Endodermal cell (in vitro differentiated cells): Measurements from ENCODE around the gene SLC26A3. TPM values are rescaled to one million over a fixed set of nuclear protein-coding genes. Genes with fewer than 3 reads are reported as not detected.

Experiments used
- DNase-seq: peaks from one replicate; pipeline ENCODE4 v3.0.0-alpha.2; 2017
- H3K27ac ChIP-seq: 2 replicates; pipeline ENCODE4 v1.5.1; 2013; ENCODE audit warnings: mild to moderate bottlenecking, low read depth, low read length, moderate library complexity
- H3K27me3 ChIP-seq: 2 replicates; pipeline ENCODE4 v1.6.1; 2013; ENCODE audit warnings: mild to moderate bottlenecking, low read length, moderate library complexity; ENCODE audit not compliant: insufficient read depth, control insufficient read depth, poor library complexity, severe bottlenecking
- H3K36me3 ChIP-seq: 2 replicates; pipeline ENCODE4 v1.7.0; 2013; ENCODE audit warnings: mild to moderate bottlenecking, low read length, moderate library complexity; ENCODE audit not compliant: control insufficient read depth, insufficient read depth
- H3K4me1 ChIP-seq: one replicate; pipeline ENCODE4 v1.7.0; 2013; ENCODE audit warnings: low read length; ENCODE audit not compliant: control insufficient read depth, insufficient read depth
- H3K4me3 ChIP-seq: 2 replicates; pipeline ENCODE4 v1.5.1; 2013; ENCODE audit warnings: mild to moderate bottlenecking, low read length, moderate library complexity
- H3K9ac ChIP-seq: 2 replicates; pipeline ENCODE4 v1.6.1; 2013; ENCODE audit warnings: mild to moderate bottlenecking, low read length, moderate library complexity; ENCODE audit not compliant: poor library complexity, severe bottlenecking; ENCODE audit errors: extremely low read depth
- H3K9me3 ChIP-seq: 2 replicates; pipeline ENCODE4 v1.6.1; 2013; ENCODE audit warnings: mild to moderate bottlenecking, low read length, moderate library complexity; ENCODE audit not compliant: control insufficient read depth
- H3K27ac Mint-ChIP-seq: 2 replicates; pipeline ENCODE4 v1.8.0; 2020; ENCODE audit warnings: mixed read lengths
- H3K27me3 Mint-ChIP-seq: 2 replicates; pipeline ENCODE4 v1.8.0; 2021; ENCODE audit warnings: mild to moderate bottlenecking, mixed read lengths; ENCODE audit not compliant: insufficient read depth
- H3K36me3 Mint-ChIP-seq: 2 replicates; pipeline ENCODE4 v1.8.0; 2020; ENCODE audit warnings: low read depth, mixed read lengths
- H3K4me1 Mint-ChIP-seq: 2 replicates; pipeline ENCODE4 v1.8.0; 2020; ENCODE audit warnings: mixed read lengths
- H3K4me3 Mint-ChIP-seq: 2 replicates; pipeline ENCODE4 v1.8.0; 2020; ENCODE audit warnings: mild to moderate bottlenecking, moderate library complexity, mixed read lengths
- H3K9me3 Mint-ChIP-seq: 2 replicates; pipeline ENCODE4 v1.8.0; 2020; ENCODE audit warnings: mild to moderate bottlenecking, mixed read lengths
- WGBS, 2 experiments: methylation state at CpG; one replicate each; pipeline versions ENCODE4 v1.1.5 to v1.1.7; 2013; ENCODE audit warnings: missing lambda C conversion rate in 2 of 2, mixed read lengths in 1 of 2; ENCODE audit not compliant: insufficient coverage in 1 of 2, insufficient read length in 1 of 2; 5-methylcytosine and 5-hydroxymethylcytosine counted together
- total RNA-seq, 2 donors: library from RNA; stranded (reverse); fragmentation: NEBNext Ultra II Directional in 1 of 2; extraction: Animal tissue kit (Norgen Biotek cat#: 25700) in 1 of 2; gene quantifications; 2 replicates in 1 of 2; 3 replicates in 1 of 2; pipeline ENCODE4 v1.2.1, GENCODE V29; 2021
- TF ChIP-seq, protein P1 (sequence below): fragments of 200-600 bp; sonication (generic); conservative IDR thresholded peaks from 2 replicates; pipeline ENCODE4 v1.5.0; 2021; ENCODE audit warnings: antibody characterized with exemption, mild to moderate bottlenecking

The SLC26A3 gene
- total RNA-seq, 2 donors from 2014 or later: not detected

DNA sequence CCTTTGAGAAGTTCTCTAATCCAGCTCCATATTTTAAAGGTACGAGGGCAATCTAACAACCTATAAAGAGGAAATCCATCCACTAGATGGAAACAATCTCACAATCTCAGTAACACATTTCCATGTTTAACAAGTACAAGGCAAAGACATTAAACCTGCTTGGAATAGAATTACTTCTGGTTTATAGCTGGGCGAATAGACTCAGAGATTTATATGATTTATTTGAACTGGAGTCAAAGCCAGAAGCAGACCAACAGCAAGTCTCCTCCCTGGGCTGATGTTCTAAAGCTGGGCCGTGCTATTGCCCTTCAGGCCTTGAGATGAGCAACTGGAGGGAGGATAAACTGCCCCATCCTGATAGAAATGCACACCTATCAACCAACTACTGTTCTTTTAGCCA lies 25.3 kb downstream of the SLC26A3 start:
- Mint-ChIP-seq H3K4me3 (no peak overlapping the region), H3K4me1 (peaks cover 6% of the 10 kb centered on the region), H3K27ac (no peak overlapping the region), H3K9me3 (no peaks in the 10 kb centered on the region), H3K27me3 (peaks cover 3% of the 10 kb centered on the region), H3K36me3 (no peaks in the 10 kb centered on the region)
- Histone ChIP-seq H3K4me1 (no peaks in the 10 kb centered on the region), H3K27ac (no peak overlapping the region), H3K36me3 (no peaks in the 10 kb centered on the region), H3K9me3 (no peaks in the 10 kb centered on the region), H3K9ac (no peak overlapping the region), H3K27me3 (no peaks in the 10 kb centered on the region), H3K4me3 (no peak overlapping the region)
- no peak for DNase-seq
- WGBS, 2 experiments: 96% methylated on average over 3 of the region's 3 CpGs; no CpG with 5 or more reads in 1 of the 2 experiments
- TF ChIP-seq, protein P1, sequence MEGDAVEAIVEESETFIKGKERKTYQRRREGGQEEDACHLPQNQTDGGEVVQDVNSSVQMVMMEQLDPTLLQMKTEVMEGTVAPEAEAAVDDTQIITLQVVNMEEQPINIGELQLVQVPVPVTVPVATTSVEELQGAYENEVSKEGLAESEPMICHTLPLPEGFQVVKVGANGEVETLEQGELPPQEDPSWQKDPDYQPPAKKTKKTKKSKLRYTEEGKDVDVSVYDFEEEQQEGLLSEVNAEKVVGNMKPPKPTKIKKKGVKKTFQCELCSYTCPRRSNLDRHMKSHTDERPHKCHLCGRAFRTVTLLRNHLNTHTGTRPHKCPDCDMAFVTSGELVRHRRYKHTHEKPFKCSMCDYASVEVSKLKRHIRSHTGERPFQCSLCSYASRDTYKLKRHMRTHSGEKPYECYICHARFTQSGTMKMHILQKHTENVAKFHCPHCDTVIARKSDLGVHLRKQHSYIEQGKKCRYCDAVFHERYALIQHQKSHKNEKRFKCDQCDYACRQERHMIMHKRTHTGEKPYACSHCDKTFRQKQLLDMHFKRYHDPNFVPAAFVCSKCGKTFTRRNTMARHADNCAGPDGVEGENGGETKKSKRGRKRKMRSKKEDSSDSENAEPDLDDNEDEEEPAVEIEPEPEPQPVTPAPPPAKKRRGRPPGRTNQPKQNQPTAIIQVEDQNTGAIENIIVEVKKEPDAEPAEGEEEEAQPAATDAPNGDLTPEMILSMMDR: no peak

DNA sequence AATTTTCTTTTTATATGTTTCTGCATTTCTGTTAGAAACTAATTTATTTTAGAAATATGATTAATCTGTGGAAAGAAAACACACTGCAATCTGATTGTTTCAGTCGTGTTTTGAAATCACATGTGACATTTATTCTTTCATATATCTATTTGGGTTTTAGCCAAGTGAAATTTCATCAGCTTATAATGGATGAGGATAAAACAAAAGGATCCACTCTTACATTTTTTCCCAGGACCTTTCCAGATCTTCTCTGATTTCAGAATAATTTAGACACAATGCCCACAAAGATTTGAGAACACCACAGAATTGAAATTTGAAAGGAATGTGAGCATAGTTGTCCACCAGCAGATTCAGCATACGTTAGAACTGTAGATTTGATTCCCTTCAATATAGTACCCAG lies 30.0 kb downstream of the SLC26A3 start:
- TF ChIP-seq, protein P1: no peak
- no peak overlapping the region for H3K4me3 ChIP-seq
- Mint-ChIP-seq H3K4me3 (no peak overlapping the region), H3K9me3 (no peaks in the 10 kb centered on the region), H3K4me1 (no peaks in the 10 kb centered on the region), H3K27me3 (peaks cover 3% of the 10 kb centered on the region), H3K27ac (no peak overlapping the region), H3K36me3 (no peaks in the 10 kb centered on the region)
- H3K27me3 ChIP-seq: no peaks in the 10 kb centered on the region
- 84 to 100% methylated on average over 1 to 2 of the region's 2 CpGs for WGBS, 2 experiments
- H3K36me3 ChIP-seq: no peaks in the 10 kb centered on the region
- no peak for DNase-seq
- H3K9me3 ChIP-seq: no peaks in the 10 kb centered on the region
- H3K27ac ChIP-seq: no peak overlapping the region
- H3K9ac ChIP-seq: no peak overlapping the region
- no peaks in the 10 kb centered on the region for H3K4me1 ChIP-seq

DNA sequence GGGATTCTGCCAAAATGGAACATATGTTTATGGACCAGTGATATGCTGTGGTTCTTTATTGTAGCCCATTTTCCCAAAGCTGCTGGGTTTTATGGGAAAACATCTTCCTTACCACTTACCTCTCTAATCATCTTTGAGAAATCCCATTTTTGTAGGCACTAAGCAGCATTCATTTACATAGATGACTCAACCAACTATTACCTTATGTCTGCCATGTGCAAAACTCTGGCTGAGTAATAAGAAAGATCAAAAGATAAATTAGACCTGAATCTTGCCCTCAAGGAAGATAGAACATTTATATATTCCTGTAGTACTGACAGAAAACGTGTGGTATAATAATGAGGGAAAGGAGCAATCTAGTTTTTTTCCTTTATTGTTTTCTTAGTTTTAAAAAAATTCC lies 34.8 kb downstream of the SLC26A3 start:
- H3K9me3 Mint-ChIP-seq: no peaks in the 10 kb centered on the region
- no peak overlapping the region for H3K4me3 Mint-ChIP-seq
- WGBS, 2 experiments: 44% methylated on average over 1 of the region's 1 CpG; no CpG with 5 or more reads in 1 of the 2 experiments
- H3K9ac ChIP-seq: no peak overlapping the region
- TF ChIP-seq, protein P1: no peak
- no peak for DNase-seq
- H3K27me3 ChIP-seq: no peaks in the 10 kb centered on the region
- no peak overlapping the region for H3K27ac Mint-ChIP-seq
- H3K27me3 Mint-ChIP-seq: no peaks in the 10 kb centered on the region
- H3K4me3 ChIP-seq: no peak overlapping the region
- no peaks in the 10 kb centered on the region for H3K9me3 ChIP-seq
- no peaks in the 10 kb centered on the region for H3K36me3 Mint-ChIP-seq
- no peaks in the 10 kb centered on the region for H3K36me3 ChIP-seq
- H3K4me1 Mint-ChIP-seq: no peaks in the 10 kb centered on the region
- H3K27ac ChIP-seq: no peak overlapping the region
- H3K4me1 ChIP-seq: no peaks in the 10 kb centered on the region
